Measurements from ENCODE around the gene SCRN2.

- TF ChIP-seq CTCF (IDR thresholded peaks at IDR 0.05) (no peak), POLR2A (IDR thresholded peaks at IDR 0.05) (no peak)
Measured at GRCh38 chr17:47844227-47844626, 3.2 kb upstream of the SCRN2 start.
